HG03432 (cell line): ENCODE data around the gene COG8.
"Not testable (repeated sequence)": the region's sequence is repeated elsewhere in the genome, so short reads cannot be mapped to it uniquely, and the experiment has no call there.

Experiments used
- ATAC-seq: cut with Tn5 transposase; IDR thresholded peaks from one replicate; pipeline ENCODE4 v1.9.1; 2021; ENCODE audit warnings: mild to moderate bottlenecking, moderate library complexity; ENCODE audit not compliant: unreplicated experiment

Gene COG8

DNA sequence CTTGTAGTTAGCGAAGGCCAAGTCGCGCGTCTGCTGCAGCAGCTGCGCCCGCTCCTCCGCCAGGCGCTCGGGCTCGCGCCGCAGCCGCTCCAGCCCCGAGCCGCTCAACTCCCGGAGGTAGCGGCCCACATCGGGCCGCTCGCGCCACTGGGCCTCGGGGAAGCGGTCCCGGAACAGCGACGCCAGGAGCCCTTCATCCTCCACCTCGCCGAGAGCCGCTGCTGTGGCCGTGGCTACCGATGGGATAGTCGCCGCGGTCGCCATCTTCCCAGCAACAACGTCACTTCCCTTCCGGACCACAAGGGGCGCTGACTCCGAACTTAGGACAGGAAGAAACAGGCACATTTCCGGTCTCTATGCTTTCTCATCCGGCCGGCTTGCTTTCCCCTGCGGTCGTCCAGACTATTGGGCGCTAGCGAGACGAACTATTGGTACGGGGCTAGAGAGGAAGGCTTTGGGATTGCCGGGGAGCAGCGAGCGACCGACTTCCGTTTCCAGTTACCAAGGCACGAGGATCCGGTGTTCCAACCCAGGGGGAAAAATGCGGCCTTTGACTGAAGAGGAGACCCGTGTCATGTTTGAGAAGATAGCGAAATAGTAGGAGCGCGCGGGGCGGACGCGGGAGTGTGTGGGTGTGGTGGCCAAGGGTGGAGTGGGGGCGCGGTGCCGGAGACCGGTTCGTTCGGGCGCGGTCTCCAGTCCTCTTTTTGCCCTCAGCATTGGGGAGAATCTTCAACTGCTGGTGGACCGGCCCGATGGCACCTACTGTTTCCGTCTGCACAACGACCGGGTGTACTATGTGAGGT lies at the start of gene COG8, which contains the start of gene NIP7:
Gene COG8 (minus strand): TSS at position 276 of the 806 bp plus-strand sequence. CDS start 12 bp downstream, at position 264.
Gene NIP7 (plus strand): TSS at position 484 of the 806 bp plus-strand sequence. CDS start 58 bp downstream, at position 542.
- peak; percentile 89 for ATAC-seq

DNA sequence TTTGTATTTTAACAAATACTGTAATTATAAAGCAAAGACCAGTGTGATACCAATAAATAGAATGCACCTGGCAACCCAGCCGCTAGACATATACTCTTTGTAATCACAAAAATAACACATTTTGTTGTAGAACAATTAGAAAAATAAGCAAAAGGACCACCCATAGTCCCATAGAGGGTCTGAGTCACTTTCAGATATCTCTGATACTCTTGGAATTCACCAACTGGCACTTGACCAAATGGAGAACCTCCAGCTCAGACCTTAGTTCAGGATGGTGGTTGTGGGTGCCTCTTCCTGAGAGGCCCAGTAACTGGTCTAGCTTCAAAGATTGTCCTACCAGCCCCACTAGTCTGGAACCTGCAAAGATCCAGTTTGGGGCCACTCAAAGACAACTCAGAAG lies 47.2 kb upstream of the COG8 start:
- no peak for ATAC-seq

- ATAC-seq = no peak
Observed at GRCh38 chr16:69384974-69385373, 45.6 kb upstream of the COG8 start.

DNA sequence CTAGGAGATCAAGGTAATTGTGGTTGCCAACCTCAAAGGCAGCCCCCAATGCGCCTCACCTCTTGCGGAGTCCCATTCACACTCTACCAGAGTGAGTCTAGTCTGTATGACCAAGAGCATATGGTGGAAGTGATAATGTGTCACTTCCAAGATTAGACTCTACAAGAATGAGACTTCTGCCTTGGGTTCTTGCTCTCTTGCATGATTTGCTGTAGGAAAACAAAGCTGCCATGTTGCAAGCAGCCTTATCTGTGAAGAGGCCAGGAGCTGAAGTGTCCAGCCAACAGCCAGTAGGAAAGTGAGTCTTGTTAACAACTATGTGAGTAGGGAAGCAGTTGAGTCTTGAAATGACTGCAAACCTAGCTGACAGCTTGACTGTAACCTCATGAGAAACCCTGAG lies 43.1 kb upstream of the COG8 start:
- ATAC-seq = no peak

DNA sequence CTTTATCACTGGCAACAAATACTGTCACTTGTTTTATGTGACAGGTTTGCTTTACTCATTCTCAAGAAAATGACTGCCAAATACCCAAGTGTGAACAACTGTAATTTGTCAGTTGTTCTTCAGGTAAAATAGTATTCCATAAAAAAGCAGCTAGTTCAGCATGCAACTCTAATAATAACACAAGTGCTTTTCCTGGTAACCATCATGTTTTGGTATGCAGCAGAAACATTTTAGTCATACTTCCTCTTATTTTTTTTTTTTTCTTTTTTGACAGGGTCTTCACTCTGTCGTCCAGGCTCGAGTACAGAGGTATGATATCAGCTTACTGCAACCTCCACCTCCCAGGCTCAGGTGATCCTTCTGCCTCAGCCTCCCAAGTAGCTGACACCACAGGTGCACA lies 41.9 kb upstream of the COG8 start:
- ATAC-seq = no peak

DNA sequence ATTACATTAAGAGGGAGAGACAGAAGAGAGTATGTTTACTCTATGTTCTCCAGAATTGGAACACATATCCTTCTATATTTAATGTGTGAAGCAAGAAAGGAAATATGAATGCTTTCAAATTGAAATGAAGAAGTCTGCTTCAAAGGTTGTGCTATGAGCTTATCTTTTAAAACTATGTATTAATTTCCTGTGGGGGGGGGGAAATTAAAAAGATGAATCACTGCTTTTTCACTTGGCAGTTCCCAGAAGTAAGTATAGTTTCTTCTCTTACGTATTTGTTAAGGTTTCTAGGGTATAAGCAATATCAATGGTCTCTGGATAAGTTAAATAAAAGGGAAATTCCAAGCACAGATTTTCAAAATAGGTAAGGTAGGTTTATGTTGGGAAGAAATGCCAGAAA lies 39.4 kb upstream of the COG8 start:
- ATAC-seq = no peak

DNA sequence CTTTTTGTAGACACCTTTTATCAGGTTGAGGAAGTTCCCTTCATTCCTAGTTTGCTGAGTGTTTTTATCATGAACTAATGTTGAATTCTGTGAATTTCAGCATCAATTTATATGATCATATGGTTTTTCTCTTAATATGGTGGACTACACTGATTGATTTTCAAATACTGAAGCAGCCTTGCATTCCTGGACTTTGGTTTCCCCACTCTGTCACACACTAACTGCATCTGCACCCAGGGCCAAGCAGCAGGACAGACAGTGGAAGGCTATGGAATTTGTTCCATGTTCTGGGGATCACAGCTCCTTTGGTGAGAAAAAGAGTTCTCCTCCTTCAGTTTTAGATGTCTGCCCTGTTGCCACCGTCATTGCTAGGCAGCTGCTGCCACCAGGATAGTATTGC lies 38.7 kb upstream of the COG8 start:
- no peak for ATAC-seq

GRCh38 chr16:69376393-69377059 lies 37.2 kb upstream of the COG8 start:
- no peak for ATAC-seq

DNA sequence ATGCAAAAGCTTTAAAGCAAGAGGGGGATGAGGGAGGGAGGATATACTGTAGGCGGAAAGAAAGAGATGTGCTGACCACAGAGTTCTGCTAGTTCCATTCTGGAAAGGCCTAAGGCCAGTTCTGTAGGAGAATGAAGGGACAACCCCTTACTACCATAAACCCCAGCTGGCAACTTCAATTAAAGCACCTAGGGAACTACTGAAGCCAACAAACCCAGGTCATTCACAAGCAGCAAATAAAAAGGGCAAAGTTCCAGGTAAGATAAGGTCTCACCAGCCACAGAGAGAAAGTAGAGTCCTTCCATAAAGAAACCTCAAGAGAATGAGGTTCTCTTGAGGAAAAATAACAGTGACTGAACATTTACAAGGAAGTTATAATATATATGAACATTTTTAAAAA lies 33.7 kb upstream of the COG8 start:
- no peak for ATAC-seq

DNA sequence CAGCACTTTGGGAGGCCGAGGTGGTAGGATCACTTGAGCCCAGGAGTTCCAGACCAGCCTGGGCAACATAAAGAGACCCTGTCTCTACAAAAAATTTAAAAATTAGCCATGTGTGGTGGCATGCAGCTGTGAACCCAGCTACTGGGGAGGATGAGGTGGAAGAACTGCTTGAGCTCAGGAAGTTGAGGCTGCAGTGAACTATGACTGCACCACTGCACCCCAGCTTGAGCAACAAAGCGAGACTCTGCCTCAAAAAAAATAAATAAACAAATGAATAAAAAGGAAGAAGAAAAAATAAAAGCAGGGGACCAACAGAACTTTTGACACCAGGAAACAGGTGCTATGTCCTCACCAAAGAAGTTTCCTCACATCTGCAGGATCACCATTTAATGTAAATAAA lies 32.2 kb upstream of the COG8 start:
- no peak for ATAC-seq

- no peak for ATAC-seq
Observed at GRCh38 chr16:69368866-69369265, 29.5 kb upstream of the COG8 start.

GRCh38 chr16:69367980-69368379 lies 28.6 kb upstream of the COG8 start:
- ATAC-seq = no peak

GRCh38 chr16:69366431-69366830 lies 27.1 kb upstream of the COG8 start:
- ATAC-seq = no peak

- no peak for ATAC-seq
Observed at GRCh38 chr16:69365901-69366300, 26.5 kb upstream of the COG8 start.

DNA sequence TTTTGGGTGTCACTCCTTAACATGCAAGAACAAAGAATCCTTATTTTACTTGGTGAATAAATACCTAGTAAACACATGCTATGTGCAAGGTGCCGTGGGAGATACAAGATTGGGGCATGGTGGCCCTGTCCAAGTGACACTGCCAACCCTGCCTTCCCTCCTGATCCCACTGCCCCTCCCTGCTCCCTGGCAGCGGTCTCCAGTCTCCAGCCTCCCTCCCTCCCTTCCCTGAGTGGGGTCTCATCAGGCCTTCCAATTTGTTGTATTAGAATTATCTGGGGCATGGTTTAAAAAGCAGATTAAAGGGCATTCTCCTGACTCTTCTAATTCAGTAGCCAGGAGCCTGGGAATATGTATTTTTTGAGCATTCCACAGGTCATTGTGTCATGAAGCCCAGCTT lies 24.7 kb upstream of the COG8 start:
- ATAC-seq = no peak

GRCh38 chr16:69363281-69363717 lies 23.9 kb upstream of the COG8 start:
- ATAC-seq = no peak

GRCh38 chr16:69360070-69360469 lies 20.7 kb upstream of the COG8 start:
- not testable (repeated sequence) for ATAC-seq

GRCh38 chr16:69351309-69352027 lies 12.1 kb upstream of the COG8 start, which contains the start of gene TMED6:
TMED6 (minus strand) TSS chr16:69351786; CDS start chr16:69351753, 33 bp downstream.
- ATAC-seq = no peak

GRCh38 chr16:69350536-69351133 lies 11.3 kb upstream of the COG8 start:
- ATAC-seq = no peak

DNA sequence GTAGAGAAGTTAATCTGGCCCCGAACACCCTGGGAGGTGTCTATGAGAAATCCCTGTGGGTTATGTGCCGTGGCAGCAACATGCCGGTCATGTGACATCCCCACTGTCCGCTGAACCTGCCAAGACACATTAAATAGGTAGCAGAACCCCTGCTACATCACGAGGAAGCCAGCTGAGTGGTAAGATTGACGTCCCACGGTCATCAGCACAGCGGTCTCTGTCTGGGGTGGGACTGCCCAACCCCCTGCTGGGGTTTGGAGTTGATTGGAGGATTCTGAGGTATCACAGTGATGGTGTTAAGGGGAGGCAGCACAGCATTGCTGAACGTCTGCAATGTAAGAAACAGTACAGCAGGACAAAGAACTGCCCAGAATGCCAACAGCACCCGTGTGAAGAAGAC lies 10.2 kb upstream of the COG8 start:
- no peak for ATAC-seq

- no peak for ATAC-seq
Observed at GRCh38 chr16:69348222-69348621, 8.9 kb upstream of the COG8 start.
